Upper lobe of right lung (tissue), 1 donor: ENCODE data around the gene RPA1. TPM values are rescaled to one million over a fixed set of nuclear protein-coding genes. Genes with fewer than 3 reads are reported as not detected.

Experiments used
- ATAC-seq: fragments of 200-7000 bp; cut with Tn5 transposase; one replicate; pipeline ENCODE4 v1.9.1; 2020; ENCODE audit warnings: mild to moderate bottlenecking, moderate library complexity
- DNase-seq: peaks from one replicate; pipeline ENCODE4 v3.0.0-alpha.2; 2020
- H3K27ac ChIP-seq: fragments of 200-600 bp; one replicate; pipeline ENCODE4 v1.8.0; 2022
- H3K27me3 ChIP-seq: fragments of 200-600 bp; one replicate; pipeline ENCODE4 v1.8.0; 2022; ENCODE audit warnings: mild to moderate bottlenecking
- H3K36me3 ChIP-seq: fragments of 200-600 bp; one replicate; pipeline ENCODE4 v1.8.0; 2022
- H3K4me1 ChIP-seq: fragments of 200-600 bp; one replicate; pipeline ENCODE4 v1.8.0; 2022
- H3K4me3 ChIP-seq: fragments of 200-600 bp; one replicate; pipeline ENCODE4 v1.8.0; 2022; ENCODE audit warnings: mild to moderate bottlenecking
- H3K9me3 ChIP-seq: fragments of 200-600 bp; one replicate; pipeline ENCODE4 v1.8.0; 2022
- intact Hi-C: fragments of 100-400 bp; cut with DNase I; formaldehyde crosslinking; loops from one replicate; pipeline ENCODE4 v1.11.0; 2022
- total RNA-seq: library from RNA; stranded (reverse); fragmentation: NEBNext Ultra II Directional; extraction: Animal tissue kit (Norgen Biotek cat#: 25700); gene quantifications from one replicate; pipeline ENCODE4 v1.2.1, GENCODE V29; 2021
- TF ChIP-seq, protein P1 (sequence below): fragments of 200-600 bp; IDR thresholded peaks from one replicate; pipeline ENCODE4 v1.8.0; 2022; ENCODE audit warnings: antibody characterized with exemption
- donor health status: DM: no; HTN: yes; CAD: no; lungs with severe emphysema.

The RPA1 gene
- total RNA-seq, 1 donor from 2014 or later: 56.7 TPM

GRCh38 chr17:1940810-1941185 is 111.0 kb downstream of the RPA1 start:
- Histone ChIP-seq H3K27me3 (no peaks in the 10 kb centered on the region), H3K9me3 (no peaks in the 10 kb centered on the region), H3K4me3 (no peak overlapping the region), H3K27ac (no peak overlapping the region), H3K36me3 (no peaks in the 10 kb centered on the region), H3K4me1 (no peaks in the 10 kb centered on the region)
- no peak for DNase-seq
- TF ChIP-seq, protein P1, sequence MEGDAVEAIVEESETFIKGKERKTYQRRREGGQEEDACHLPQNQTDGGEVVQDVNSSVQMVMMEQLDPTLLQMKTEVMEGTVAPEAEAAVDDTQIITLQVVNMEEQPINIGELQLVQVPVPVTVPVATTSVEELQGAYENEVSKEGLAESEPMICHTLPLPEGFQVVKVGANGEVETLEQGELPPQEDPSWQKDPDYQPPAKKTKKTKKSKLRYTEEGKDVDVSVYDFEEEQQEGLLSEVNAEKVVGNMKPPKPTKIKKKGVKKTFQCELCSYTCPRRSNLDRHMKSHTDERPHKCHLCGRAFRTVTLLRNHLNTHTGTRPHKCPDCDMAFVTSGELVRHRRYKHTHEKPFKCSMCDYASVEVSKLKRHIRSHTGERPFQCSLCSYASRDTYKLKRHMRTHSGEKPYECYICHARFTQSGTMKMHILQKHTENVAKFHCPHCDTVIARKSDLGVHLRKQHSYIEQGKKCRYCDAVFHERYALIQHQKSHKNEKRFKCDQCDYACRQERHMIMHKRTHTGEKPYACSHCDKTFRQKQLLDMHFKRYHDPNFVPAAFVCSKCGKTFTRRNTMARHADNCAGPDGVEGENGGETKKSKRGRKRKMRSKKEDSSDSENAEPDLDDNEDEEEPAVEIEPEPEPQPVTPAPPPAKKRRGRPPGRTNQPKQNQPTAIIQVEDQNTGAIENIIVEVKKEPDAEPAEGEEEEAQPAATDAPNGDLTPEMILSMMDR: no peak
- no peak for ATAC-seq
- intact Hi-C loops: no loop called here

GRCh38 chr17:1941272-1942065 is 111.7 kb downstream of the RPA1 start:
- intact Hi-C loops: no loop called here
- no peaks in the 10 kb centered on the region for H3K9me3 ChIP-seq
- no peaks in the 10 kb centered on the region for H3K4me1 ChIP-seq
- DNase-seq (no peak), ATAC-seq (no peak)
- TF ChIP-seq, protein P1: no peak
- H3K4me3 ChIP-seq: no peak overlapping the region
- no peaks in the 10 kb centered on the region for H3K36me3 ChIP-seq
- H3K27ac ChIP-seq: no peak overlapping the region
- H3K27me3 ChIP-seq: no peaks in the 10 kb centered on the region

- intact Hi-C loops: no loop called here
- Histone ChIP-seq H3K27ac (no peak overlapping the region), H3K4me3 (no peak overlapping the region), H3K4me1 (no peaks in the 10 kb centered on the region), H3K9me3 (no peaks in the 10 kb centered on the region), H3K27me3 (no peaks in the 10 kb centered on the region), H3K36me3 (no peaks in the 10 kb centered on the region)
- DNase-seq: no peak
- no peak for ATAC-seq
- TF ChIP-seq, protein P1: no peak
These were observed 112.2 kb downstream of the RPA1 start for GRCh38 chr17:1942066-1942365.

GRCh38 chr17:1942666-1943435 is 113.0 kb downstream of the RPA1 start:
- TF ChIP-seq, protein P1: no peak
- Histone ChIP-seq H3K4me1 (no peaks in the 10 kb centered on the region), H3K27me3 (no peaks in the 10 kb centered on the region), H3K36me3 (no peaks in the 10 kb centered on the region), H3K4me3 (no peak overlapping the region), H3K27ac (no peak overlapping the region), H3K9me3 (no peaks in the 10 kb centered on the region)
- ATAC-seq (no peak), DNase-seq (no peak)
- intact Hi-C loops: no loop called here

- no peak for DNase-seq
- intact Hi-C loops: no loop called here
- TF ChIP-seq, protein P1: no peak
These were observed 113.6 kb downstream of the RPA1 start for GRCh38 chr17:1943436-1943831.

More at GRCh38 chr17:1943436-1943831, 113.6 kb downstream of the RPA1 start:
- H3K27me3 ChIP-seq: no peaks in the 10 kb centered on the region
- no peak for ATAC-seq
- no peaks in the 10 kb centered on the region for H3K9me3 ChIP-seq
- H3K4me3 ChIP-seq: no peak overlapping the region
- H3K27ac ChIP-seq: no peak overlapping the region
- H3K4me1 ChIP-seq: no peaks in the 10 kb centered on the region
- H3K36me3 ChIP-seq: no peaks in the 10 kb centered on the region
